Measurements from ENCODE around the gene ADGRF3. TPM values are rescaled to one million over a fixed set of nuclear protein-coding genes. Genes with fewer than 3 reads are reported as not detected.

ADGRF3 gene
- total and polyA plus RNA-seq, 9 of the 15 experiments (the other 6 are each of a cell fraction or from before 2014, with no cell fraction given), result 0.04 to 0.54 (median 0.16) TPM; not detected in 2

GRCh38 chr2:26330114-26330549 lies 16.5 kb downstream of the ADGRF3 start (continued):
- TF ChIP-seq, protein P1, sequence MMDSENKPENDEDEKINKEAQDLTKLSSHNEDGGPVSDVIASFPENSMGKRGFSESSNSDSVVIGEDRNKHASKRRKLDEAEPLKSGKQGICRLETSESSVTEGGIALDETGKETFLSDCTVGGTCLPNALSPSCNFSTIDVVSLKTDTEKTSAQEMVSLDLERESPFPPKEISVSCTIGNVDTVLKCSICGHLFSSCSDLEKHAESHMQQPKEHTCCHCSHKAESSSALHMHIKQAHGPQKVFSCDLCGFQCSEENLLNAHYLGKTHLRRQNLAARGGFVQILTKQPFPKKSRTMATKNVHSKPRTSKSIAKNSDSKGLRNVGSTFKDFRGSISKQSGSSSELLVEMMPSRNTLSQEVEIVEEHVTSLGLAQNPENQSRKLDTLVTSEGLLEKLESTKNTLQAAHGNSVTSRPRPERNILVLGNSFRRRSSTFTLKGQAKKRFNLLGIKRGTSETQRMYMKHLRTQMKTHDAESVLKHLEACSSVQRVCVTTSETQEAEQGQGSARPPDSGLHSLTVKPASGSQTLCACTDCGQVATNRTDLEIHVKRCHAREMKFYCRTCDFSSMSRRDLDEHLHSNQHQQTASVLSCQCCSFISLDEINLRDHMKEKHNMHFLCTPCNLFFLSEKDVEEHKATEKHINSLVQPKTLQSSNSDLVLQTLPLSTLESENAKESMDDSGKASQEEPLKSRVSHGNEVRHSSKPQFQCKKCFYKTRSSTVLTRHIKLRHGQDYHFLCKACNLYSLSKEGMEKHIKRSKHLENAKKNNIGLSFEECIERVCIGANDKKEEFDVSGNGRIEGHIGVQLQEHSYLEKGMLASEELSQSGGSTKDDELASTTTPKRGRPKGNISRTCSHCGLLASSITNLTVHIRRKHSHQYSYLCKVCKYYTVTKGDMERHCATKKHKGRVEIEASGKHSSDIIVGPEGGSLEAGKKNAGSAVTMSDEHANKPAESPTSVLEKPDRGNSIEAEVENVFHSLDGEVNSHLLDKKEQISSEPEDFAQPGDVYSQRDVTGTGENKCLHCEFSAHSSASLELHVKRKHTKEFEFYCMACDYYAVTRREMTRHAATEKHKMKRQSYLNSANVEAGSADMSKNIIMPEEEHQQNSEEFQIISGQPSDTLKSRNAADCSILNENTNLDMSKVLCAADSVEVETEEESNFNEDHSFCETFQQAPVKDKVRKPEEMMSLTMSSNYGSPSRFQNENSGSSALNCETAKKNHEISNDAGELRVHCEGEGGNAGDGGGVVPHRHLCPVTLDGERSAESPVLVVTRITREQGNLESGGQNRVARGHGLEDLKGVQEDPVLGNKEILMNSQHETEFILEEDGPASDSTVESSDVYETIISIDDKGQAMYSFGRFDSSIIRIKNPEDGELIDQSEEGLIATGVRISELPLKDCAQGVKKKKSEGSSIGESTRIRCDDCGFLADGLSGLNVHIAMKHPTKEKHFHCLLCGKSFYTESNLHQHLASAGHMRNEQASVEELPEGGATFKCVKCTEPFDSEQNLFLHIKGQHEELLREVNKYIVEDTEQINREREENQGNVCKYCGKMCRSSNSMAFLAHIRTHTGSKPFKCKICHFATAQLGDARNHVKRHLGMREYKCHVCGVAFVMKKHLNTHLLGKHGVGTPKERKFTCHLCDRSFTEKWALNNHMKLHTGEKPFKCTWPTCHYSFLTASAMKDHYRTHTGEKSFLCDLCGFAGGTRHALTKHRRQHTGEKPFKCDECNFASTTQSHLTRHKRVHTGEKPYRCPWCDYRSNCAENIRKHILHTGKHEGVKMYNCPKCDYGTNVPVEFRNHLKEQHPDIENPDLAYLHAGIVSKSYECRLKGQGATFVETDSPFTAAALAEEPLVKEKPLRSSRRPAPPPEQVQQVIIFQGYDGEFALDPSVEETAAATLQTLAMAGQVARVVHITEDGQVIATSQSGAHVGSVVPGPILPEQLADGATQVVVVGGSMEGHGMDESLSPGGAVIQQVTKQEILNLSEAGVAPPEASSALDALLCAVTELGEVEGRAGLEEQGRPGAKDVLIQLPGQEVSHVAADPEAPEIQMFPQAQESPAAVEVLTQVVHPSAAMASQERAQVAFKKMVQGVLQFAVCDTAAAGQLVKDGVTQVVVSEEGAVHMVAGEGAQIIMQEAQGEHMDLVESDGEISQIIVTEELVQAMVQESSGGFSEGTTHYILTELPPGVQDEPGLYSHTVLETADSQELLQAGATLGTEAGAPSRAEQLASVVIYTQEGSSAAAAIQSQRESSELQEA (IDR thresholded peaks at IDR 0.05; ENCODE audit: low read depth), result no peak
- no peak for TF ChIP-seq TCF7 (IDR thresholded peaks at IDR 0.05; ENCODE audit: borderline replicate concordance)
- TF ChIP-seq TCF3 (CRISPR knock-in tag; IDR thresholded peaks at IDR 0.05), result peak; percentile 19; the same call in 1 of the 2 replicates
- TF ChIP-seq ZNF134 (CRISPR knock-in tag; conservative IDR thresholded peaks at IDR 0.05), result no peak
- TF ChIP-seq E2F3 (CRISPR knock-in tag; IDR thresholded peaks at IDR 0.05), result no peak
- no peak for TF ChIP-seq ZNF586 (CRISPR knock-in tag; conservative IDR thresholded peaks at IDR 0.05)
- TF ChIP-seq, protein P2, sequence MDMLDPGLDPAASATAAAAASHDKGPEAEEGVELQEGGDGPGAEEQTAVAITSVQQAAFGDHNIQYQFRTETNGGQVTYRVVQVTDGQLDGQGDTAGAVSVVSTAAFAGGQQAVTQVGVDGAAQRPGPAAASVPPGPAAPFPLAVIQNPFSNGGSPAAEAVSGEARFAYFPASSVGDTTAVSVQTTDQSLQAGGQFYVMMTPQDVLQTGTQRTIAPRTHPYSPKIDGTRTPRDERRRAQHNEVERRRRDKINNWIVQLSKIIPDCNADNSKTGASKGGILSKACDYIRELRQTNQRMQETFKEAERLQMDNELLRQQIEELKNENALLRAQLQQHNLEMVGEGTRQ (CRISPR knock-in tag; IDR thresholded peaks at IDR 0.05), result no peak
- TF ChIP-seq GABPB1 (CRISPR knock-in tag; IDR thresholded peaks at IDR 0.05), result no peak
- no peak for TF ChIP-seq HDAC8 (tag; IDR thresholded peaks at IDR 0.05)
- TF ChIP-seq KAT8 (IDR thresholded peaks at IDR 0.05; ENCODE audit: low read depth), result no peak
- TF ChIP-seq TEAD4 (IDR thresholded peaks at IDR 0.05; ENCODE audit: low read length), result no peak; the same call in 1 of the 2 replicates
- TF ChIP-seq TEAD4 (CRISPR knock-in tag; IDR thresholded peaks at IDR 0.05; ENCODE audit: borderline replicate concordance), result no peak
- no peak for TF ChIP-seq HNRNPK (IDR thresholded peaks at IDR 0.05; ENCODE audit: low read depth, low read length, poor library complexity, severe bottlenecking)
- TF ChIP-seq, protein P3, sequence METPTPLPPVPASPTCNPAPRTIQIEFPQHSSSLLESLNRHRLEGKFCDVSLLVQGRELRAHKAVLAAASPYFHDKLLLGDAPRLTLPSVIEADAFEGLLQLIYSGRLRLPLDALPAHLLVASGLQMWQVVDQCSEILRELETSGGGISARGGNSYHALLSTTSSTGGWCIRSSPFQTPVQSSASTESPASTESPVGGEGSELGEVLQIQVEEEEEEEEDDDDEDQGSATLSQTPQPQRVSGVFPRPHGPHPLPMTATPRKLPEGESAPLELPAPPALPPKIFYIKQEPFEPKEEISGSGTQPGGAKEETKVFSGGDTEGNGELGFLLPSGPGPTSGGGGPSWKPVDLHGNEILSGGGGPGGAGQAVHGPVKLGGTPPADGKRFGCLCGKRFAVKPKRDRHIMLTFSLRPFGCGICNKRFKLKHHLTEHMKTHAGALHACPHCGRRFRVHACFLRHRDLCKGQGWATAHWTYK (CRISPR knock-in tag; IDR thresholded peaks at IDR 0.05), result no peak
- no peak for TF ChIP-seq TARDBP (IDR thresholded peaks at IDR 0.05)
- no peak for TF ChIP-seq THRAP3 (IDR thresholded peaks at IDR 0.05; ENCODE audit: borderline replicate concordance)
- no peak for TF ChIP-seq TRIM24 (IDR thresholded peaks at IDR 0.05)
- peak; percentile 76 for TF ChIP-seq CTBP1 (IDR thresholded peaks at IDR 0.05; ENCODE audit: borderline replicate concordance)
- TF ChIP-seq GTF2B (IDR thresholded peaks at IDR 0.05; ENCODE audit: extremely low read depth, insufficient read length), result no peak
- no peak for TF ChIP-seq ADNP (tag; IDR thresholded peaks at IDR 0.05)
